ENCODE results near the gene PRKCA.
"Not testable (repeated sequence)": the region's sequence is repeated elsewhere in the genome, so short reads cannot be mapped to it uniquely, and the experiment has no call there.

The PRKCA gene

DNA sequence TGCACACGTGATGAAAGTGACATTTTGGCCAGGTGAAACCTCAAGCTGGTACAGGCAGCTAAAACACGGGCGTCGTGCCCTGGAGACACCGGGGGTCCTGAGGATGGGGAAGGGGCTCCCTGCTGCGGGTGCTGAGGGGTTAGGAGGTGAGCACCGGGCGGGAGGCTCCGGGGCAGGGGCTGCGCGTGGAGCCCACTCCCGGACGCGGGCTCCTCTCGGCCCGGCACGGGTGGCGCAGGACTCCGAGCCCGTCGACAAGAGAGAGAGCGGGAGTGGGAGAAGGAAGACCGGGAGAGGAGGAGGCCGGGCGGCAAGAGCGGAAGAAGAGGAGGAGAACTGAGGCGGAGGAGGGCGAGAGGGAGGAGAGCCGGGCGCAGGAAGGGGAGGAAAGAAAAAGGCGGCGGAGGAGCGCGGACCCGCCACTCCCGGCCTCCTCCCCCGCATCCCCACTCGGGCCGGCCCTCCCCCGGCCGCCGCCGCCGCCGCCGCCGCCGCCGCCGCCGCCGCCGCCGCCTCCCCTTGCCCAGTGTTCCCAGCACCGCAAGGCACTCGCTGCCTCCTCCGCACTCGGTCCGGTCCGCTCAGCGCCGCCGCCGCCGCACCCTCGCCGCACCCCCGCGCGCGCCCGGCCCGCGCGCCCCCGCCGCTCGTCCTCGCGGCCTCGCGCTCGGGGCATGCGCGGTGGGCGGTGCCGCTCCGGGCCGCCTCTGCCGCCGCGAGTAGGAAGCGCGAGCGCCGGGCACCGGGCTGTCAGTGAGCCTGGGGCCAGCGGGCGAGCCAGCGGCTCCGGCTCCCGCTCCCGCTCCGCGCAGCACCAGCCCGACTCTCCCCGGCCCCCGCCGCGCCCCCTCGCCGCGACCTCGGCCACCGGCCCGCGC lies at the start of gene PRKCA:
Gene PRKCA (plus strand): TSS at position 750 of the 878 bp plus-strand sequence.
- intact Hi-C loops (cut with DNase I), result loop anchor here (2.0 kb wide), 1 partner anchor 239 kb away; no protein-coding TSS in a partner anchor
- DNase-seq, result peak; percentile 26 to 88 (median 76)

DNA sequence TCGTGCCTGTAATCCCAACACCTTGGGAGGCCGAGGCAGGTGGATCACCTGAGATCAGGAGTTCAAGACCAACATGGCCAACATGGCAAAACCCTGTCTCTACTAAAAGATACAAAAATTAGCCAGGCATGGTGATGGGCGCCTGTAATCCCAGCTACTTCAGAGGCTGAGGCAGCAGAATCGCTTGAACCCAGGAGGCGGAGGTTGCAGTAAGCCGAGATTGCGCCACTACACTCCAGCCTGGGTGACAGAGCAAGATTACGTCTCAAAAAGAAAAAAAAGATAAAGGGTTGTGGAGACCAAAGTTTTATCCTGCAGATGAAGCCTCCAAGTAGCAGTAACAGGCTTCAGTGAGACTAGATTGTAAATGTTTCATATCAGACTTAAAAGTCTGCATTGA lies 49.0 kb upstream of the PRKCA start:
- DNase-seq; intact Hi-C loops (cut with DNase I): not testable (repeated sequence)

DNA sequence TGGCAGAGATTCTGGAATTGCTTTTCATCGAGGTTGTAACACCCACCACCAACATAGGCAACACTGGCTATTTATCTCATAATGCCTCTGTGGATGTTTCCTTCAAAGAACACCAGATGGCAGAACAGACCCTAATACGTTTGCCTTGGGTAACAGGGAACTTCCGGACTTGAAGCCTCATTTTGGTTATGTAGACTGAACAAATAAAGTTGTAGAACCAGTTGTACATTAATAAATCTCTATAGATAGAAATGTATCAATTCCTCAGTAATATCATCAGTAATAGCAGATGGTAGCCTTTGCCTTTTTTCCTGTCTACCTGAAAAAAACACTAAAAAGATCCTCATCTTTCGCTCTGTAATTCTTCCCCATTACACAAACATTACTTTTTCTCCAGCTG lies 47.3 kb upstream of the PRKCA start:
- intact Hi-C loops (cut with DNase I), result loop anchor here (5.0 kb wide), 1 partner anchor 417 kb away; no protein-coding TSS in a partner anchor
- peak in 23 of 42 donors; percentile 13 to 76 (median 43) for DNase-seq

DNA sequence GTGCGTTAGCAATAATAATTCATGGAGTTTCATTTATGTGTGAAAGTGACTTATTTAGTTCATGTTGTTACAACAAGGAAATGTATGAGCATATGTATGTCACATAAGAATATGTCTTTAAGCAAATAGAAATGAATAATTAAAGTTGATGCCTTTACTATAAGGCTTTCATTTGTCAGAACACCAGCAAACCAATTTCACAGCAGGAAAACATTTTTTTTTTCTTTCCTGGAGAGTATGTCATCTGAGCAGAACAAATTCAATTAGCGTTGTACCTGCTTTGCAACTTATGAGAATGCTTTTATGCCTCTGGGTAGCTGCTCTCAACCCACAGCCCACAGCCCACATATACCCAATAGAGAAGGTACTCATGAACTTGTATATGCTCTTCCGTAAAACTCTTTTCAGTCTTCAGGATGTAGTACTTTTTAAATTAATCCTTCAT lies 46.9 kb upstream of the PRKCA start:
- intact Hi-C loops (cut with DNase I), result loop anchor here (5.0 kb wide), 1 partner anchor 417 kb away; no protein-coding TSS in a partner anchor
- no peak for DNase-seq

DNA sequence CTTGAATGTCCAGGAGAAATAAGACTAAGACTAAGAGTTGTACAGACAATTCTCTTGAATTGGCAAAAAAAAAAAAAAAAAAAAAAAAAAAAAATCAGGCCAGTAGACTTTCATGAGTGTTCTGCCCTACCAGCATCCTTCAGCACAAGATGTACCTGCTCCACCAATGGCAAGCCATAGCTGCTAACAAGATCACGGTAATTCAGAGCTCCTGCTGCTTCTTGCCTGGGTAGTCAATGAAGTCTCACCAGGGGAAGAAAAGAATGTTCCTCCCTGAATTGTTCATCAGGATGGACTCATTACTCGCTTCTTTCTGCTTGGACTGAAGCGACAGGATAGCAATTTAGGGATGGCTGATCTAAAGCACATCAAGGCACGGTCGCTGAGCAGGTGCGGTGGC lies 42.1 kb upstream of the PRKCA start:
- DNase-seq, result no peak
- intact Hi-C loops (cut with DNase I), result no loop called here

DNA sequence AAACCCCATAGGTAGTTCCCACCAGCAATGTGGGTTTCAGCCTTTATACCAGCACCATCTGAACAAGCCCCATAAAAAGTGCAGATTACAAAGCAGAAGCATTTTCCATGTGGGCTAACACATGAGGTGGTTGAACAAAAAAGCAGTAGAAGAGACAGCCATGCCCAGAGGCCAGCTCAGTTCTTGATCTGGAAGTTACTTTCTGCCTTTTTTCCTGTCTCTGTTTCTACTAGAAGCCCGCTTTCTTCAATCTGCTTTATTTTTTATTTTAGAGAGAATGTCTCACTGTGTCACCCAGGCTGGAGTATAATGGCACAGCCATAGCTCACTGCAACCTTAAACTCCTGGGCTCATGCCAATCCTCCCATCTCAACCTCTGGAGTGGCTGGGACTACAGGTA lies 41.7 kb upstream of the PRKCA start:
- DNase-seq, result no peak
- intact Hi-C loops (cut with DNase I), result no loop called here

DNA sequence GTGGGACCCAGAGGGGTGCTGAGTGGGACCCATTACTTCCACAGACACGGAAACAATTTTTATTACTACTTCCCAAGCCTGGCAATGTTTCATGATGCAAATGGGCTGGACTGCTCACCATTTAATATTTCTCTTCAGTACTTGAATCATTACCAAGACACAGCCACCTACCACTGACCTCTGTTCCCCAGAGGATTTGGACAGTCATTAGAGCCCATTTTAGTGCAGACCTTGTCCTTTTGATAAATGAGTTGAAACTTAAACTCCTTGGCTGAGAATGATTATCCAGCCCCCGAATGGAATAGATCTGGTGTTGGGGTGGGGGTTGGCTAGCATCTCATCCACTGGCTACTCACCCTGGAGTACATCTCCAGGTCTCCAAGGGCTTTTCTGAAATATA lies 39.6 kb upstream of the PRKCA start:
- intact Hi-C loops (cut with DNase I), result no loop called here
- no peak for DNase-seq

DNA sequence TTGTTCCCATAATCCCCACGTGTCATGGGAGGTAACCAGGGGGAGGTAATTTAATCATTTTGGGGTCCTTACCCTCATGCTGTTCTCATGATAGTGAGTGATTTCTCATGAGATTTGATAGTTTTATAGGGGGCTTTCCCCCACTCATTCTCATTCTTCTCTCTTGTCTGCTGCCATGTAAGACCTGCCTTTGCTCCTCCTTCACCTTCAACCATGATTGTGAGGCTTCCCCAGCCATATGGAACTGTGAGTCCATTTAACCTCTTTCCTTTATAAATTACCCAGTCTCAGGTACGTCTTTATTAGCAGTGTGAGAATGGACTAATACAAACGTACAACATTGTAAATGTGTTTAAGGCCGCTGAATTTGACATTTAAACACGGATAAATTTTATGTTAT lies 37.7 kb upstream of the PRKCA start:
- intact Hi-C loops (cut with DNase I), result no loop called here
- no peak for DNase-seq

DNA sequence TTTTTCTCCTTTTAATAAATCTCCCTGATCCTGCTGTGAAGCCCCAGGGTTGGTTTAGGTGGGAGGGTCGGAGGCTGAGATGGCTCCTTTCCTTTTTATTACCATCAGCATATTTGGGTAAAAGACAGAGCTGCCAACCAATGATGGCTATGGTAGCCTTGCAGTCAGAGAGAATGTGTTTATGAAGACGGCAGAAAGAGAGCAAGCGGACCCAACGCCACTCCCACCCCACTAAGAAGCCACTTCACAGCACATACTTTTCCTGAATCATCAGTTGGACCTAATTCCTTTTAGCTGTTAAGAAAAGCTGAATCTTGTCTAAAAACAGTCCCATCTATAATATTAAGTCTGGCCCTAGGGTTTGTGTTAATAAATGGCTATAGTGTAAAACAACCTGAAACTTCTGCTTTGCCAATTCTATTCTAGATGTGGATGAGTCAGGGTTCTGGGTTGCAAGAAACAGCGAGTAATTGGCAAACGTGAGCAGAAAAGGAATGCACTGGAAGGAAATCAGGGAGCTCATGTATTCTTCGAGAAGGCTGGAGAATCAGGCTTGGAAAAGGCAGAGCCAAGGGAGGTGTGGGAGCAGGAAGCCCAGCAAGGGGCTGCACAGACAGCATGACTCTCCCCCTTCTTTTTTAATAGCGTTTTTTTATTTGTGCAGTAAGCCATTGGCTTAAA lies 34.0 kb upstream of the PRKCA start:
- intact Hi-C loops (cut with DNase I), result no loop called here
- no peak for DNase-seq

DNA sequence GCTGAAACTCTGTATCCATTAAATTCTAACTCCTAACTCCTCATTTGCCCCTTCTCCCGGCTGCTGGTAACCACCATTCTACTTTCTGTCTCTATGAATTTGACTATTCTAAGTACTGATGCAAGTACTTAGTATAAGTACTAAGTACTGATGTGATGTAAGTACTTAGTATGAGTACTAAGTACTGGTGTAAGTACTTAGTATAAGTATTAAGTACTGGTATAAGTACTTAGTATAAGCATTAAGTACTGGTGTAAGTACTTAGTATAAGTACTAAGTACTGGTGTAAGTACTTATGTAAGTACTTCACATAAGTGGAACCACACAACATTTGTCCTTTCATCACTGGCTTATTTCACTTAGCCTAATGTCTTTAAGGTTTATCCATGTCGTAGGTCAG lies 32.3 kb upstream of the PRKCA start:
- intact Hi-C loops (cut with DNase I), result no loop called here
- DNase-seq, result no peak

DNA sequence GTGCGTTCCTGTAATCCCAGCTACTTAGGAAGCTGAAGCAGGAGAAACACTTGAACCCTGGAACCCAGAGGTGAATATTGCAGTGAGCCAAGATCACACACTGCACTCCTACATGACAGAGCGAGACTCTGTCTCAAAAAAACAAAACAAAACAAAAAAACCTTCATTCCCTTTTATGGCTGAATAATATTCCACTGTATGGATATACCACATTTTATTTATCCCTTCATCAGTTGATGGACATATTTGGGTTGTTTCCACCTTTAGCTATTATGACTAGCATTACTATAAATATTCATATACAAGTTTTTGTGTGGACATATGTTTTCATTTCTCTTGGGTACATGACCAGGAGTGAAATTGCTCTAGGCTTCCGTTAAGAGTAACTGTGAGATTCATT lies 30.9 kb upstream of the PRKCA start:
- no peak for DNase-seq
- intact Hi-C loops (cut with DNase I), result no loop called here

DNA sequence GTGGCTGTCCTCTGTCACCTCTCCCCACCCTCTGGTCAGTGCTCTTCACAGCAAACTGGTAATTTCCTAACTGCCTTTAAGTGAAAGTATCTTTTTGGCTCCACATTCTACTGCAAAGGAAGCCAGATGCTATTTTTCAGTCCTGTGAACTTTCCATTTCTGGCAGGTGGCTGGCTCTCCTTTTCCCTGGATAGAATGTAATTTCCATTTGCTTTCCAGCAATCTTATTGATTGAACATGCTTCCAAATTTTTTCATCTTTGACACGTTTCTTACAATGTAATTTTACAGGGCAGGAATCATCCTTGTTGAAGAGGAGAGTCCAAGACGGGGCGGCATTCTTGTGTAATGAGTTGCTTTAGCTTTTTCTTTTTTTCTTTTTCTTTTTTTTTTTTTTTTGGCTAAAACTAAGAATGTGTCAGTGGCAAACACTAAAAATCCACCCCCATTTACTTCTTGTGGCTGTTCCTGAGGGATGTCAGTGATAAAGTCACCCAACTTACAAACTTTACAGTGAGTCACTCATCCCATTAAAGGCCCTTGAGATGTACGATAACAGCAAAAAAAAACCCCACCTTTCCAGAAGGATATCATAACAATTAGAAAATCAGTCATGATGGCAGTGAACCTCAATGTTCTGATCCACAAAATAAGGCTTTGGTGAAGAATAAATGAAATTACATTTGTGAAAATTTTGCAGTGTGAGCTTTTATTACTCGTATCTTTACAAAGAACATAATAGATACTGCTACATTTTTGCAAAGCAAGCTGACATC lies 29.4 kb upstream of the PRKCA start:
- no peak for DNase-seq
- intact Hi-C loops (cut with DNase I), result no loop called here

DNA sequence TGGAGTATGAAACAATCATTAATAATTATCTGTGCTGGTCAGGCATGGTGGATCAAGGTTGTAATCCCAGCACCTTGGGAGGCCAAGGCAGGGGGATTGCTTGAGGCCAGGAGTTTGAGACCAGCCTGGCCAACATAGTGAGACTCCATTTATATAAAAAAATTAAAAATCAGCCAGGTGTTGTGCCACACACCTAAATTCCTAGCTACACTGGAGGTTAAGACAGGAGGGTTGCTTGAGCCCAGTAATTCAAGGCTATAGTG lies 28.9 kb upstream of the PRKCA start:
- DNase-seq, result no peak
- intact Hi-C loops (cut with DNase I), result no loop called here

DNA sequence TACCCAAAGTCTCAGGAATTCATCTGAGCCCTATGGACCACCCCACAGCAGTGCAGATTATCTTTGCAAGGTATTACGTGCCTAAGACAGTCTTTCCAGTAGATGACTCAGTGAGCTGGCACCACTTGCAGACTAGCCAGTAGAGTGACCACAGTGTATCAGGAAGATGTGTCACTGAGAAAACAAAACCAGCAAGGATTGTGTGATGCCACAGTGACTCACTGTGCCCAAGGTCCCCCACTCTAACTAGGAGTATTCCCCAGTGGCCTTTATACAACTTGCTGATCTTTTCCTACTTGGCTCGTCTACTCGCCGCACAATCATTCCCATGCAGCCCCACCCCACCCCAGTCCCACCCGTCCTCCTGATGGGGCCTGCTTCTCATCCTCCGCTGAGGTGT lies 26.8 kb upstream of the PRKCA start:
- intact Hi-C loops (cut with DNase I), result no loop called here
- no peak for DNase-seq

DNA sequence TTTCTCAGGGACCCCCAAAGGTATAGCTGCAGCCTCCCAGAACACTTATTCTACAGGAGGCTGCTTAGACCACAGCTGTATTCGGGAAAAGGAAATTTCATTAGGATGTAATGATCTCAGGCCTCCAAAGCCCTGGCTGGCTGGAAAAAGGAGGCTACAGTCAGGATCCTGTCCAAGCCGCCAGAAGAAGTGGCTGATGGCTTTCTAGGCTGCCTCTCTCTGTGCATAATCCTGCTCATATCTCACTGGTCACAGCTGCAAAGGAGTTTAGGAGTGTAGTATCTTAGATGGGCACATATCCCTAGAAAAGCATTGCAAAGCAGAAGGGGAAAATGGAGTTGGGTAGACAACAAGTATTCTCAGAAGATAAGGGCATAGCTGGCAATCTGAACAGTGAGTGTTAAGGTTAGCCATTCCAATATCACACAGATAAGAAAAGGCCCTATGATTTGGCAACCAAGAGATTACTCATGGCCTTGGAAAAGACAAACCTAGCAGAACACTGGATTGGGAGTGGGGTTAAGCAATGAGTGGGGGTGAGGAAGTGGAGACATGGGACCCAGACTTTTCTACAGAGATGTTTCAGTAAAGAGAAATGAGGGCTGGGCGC lies 26.0 kb upstream of the PRKCA start:
- DNase-seq, result no peak
- intact Hi-C loops (cut with DNase I), result no loop called here

DNA sequence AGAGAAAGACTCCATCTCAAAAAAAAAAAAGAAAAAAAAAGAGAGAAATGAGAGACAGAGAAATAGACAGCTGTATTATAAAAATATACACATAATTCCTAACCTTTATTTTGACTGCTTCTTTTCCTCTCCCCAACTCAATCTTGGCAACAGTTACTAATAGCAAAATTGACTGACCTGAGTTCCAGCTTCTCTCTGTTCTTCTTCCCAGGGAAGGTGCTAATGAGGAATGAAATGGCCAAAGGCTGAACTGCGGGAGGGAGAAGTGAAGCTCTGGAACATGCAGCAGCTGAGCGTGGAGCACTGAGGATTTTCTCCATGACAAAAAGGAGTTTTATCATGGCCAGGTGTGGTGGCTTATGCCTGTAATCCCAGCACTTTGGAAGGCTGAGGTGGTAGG lies 25.2 kb upstream of the PRKCA start:
- intact Hi-C loops (cut with DNase I), result no loop called here
- no peak for DNase-seq

DNA sequence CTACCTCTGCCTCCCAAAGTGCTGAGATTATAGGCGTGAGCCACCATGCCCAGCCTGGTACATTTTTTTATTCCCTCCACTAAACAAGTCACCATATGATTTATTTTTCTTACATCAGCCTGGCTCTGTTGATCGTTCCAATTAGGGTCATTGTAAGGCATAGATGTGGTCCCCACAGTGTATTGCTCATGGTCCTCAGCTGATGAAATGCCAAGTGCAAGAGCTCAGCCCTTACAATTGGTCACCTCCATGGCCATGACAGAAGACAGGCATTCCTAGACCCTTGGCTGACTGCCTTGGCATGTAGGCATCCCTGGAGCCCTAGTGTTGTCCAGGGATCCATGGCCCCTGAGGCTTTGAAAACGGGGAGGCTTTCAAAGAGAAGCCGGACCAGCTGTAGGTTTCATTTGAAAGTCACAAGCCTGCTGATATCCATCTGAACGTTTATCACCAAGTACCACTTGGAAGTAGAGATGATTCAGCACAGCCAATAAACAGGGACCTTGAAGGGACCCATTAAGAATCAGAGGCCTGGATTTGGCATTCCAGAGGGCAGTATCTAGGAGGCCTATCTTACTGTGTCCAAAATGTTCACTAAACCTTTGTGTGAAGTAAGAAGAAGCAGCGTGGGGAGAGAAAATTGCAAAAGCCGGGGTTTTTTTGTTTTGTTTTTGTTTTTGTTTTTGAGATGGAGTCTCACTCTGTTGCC lies 20.6 kb upstream of the PRKCA start:
- intact Hi-C loops (cut with DNase I), result no loop called here

DNA sequence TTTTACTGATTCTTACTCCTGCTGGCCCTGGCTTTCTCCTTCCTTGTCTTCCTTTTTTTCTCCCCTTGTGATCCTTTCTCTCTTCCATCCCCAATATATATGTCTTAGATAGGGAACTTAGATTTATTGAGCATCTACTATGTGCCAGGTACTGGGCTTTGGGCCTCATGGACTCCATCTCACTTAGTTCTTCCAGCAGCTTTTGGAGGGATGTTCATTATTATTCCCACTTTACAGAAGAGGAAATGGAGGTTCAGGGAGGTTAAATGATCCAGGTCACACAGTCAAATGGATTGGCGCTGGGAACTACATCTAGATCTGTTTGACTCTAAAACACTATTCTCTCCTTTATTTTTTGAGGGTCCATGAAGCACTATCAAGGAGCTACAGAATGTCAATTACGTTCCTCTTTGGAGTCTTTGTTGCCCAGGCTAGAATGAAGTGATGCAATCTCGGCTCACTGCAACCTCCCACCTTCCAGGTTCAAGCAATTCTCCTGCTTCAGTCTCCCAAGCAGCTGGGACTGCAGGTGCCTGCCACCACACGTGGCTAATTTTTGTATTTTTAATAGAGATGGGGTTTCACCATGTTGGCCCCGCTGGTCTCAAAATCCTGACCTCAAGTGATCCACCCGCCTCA lies 19.0 kb upstream of the PRKCA start:
- no peak for DNase-seq
- intact Hi-C loops (cut with DNase I), result no loop called here

More for the DNA sequence above, 20.6 kb upstream of the PRKCA start:
- DNase-seq, result no peak

Measured in head of caudate nucleus (tissue), 42 donors.